ENCODE data around the gene DEPDC4. TPM values are rescaled to one million over a fixed set of nuclear protein-coding genes. Genes with fewer than 3 reads are reported as not detected.
A peak's percentile ranks its signal among the peaks of the same experiment; 100 is the strongest.

Gene DEPDC4
- total RNA-seq, 1 donor from 2014 or later: 0.47 TPM

GRCh38 chr12:100279607-100280244 lies 12.8 kb upstream of the DEPDC4 start:
- no peak for TF ChIP-seq CTCF (IDR thresholded peaks at IDR 0.05; ENCODE audit: borderline replicate concordance)
- Histone ChIP-seq H3K4me3 (no peak overlapping the region), H3K9me3 (replicated peaks) (no peaks in the 10 kb centered on the region), H3K4me1 (peaks cover 14% of the 10 kb centered on the region), H3K36me3 (peaks cover 16% of the 10 kb centered on the region), H3K27ac (replicated peaks) (no peak overlapping the region), H3K27me3 (ENCODE audit: low read depth) (no peaks in the 10 kb centered on the region)
- DNase-seq: no peak
- intact Hi-C loops (cut with micrococcal nuclease): no loop called here

- no peaks in the 10 kb centered on the region for H3K27me3 ChIP-seq (ENCODE audit: low read depth)
- DNase-seq: no peak
- intact Hi-C loops (cut with micrococcal nuclease): no loop called here
- H3K27ac ChIP-seq (replicated peaks): no peak overlapping the region
- no peak for TF ChIP-seq CTCF (IDR thresholded peaks at IDR 0.05; ENCODE audit: borderline replicate concordance)
- H3K4me1 ChIP-seq: peaks cover 20% of the 10 kb centered on the region
- peaks cover 12% of the 10 kb centered on the region for H3K36me3 ChIP-seq
- no peak overlapping the region for H3K4me3 ChIP-seq
- no peaks in the 10 kb centered on the region for H3K9me3 ChIP-seq (replicated peaks)
Measured at GRCh38 chr12:100279159-100279558, 12.3 kb upstream of the DEPDC4 start.

- Histone ChIP-seq H3K36me3 (no peaks in the 10 kb centered on the region), H3K4me1 (peaks cover 53% of the 10 kb centered on the region), H3K9me3 (replicated peaks) (no peaks in the 10 kb centered on the region), H3K27me3 (ENCODE audit: low read depth) (no peaks in the 10 kb centered on the region), H3K4me3 (no peak overlapping the region), H3K27ac (replicated peaks) (no peak overlapping the region)
- no peak for TF ChIP-seq CTCF (IDR thresholded peaks at IDR 0.05; ENCODE audit: borderline replicate concordance)
- intact Hi-C loops (cut with micrococcal nuclease): no loop called here
- no peak for DNase-seq
Measured at GRCh38 chr12:100274291-100274690, 7.4 kb upstream of the DEPDC4 start.

- DNase-seq: no peak
- H3K4me3 ChIP-seq: no peak overlapping the region
- peaks cover 55% of the 10 kb centered on the region for H3K4me1 ChIP-seq
- no peaks in the 10 kb centered on the region for H3K27me3 ChIP-seq (ENCODE audit: low read depth)
- H3K9me3 ChIP-seq (replicated peaks): no peaks in the 10 kb centered on the region
- no peak overlapping the region for H3K27ac ChIP-seq (replicated peaks)
- intact Hi-C loops (cut with micrococcal nuclease): no loop called here
- no peak for TF ChIP-seq CTCF (IDR thresholded peaks at IDR 0.05; ENCODE audit: borderline replicate concordance)
- H3K36me3 ChIP-seq: no peaks in the 10 kb centered on the region
Measured at GRCh38 chr12:100273782-100274181, 6.9 kb upstream of the DEPDC4 start.

- intact Hi-C loops (cut with micrococcal nuclease): loop anchor here (10.0 kb wide), 1 partner anchor 134 kb away; no protein-coding TSS in a partner anchor
- DNase-seq: no peak
- TF ChIP-seq CTCF (IDR thresholded peaks at IDR 0.05; ENCODE audit: borderline replicate concordance): no peak
- peaks cover 69% of the 10 kb centered on the region for H3K4me1 ChIP-seq
- no peaks in the 10 kb centered on the region for H3K36me3 ChIP-seq
- no peaks in the 10 kb centered on the region for H3K9me3 ChIP-seq (replicated peaks)
- peak overlapping the region; percentile 94 for H3K4me3 ChIP-seq
- no peaks in the 10 kb centered on the region for H3K27me3 ChIP-seq (ENCODE audit: low read depth)
- no peak overlapping the region for H3K27ac ChIP-seq (replicated peaks)
Measured at GRCh38 chr12:100268835-100269564, 2.1 kb upstream of the DEPDC4 start.

Data from left ventricle myocardium inferior (tissue), 1 donor.